HEK293T (cell line): ENCODE results near the gene UBA1.

Source experiments
- CTCF ChIA-PET: fragments of 350-600 bp; formaldehyde crosslinking; extraction: SDS; loops from one replicate; lab custom pipeline; 2021; ENCODE audit warnings: antibody characterized with exemption, inconsistent platforms; lab: Yijun Ruan, JAX
- POLR2A ChIA-PET: fragments of 350-600 bp; formaldehyde crosslinking; extraction: SDS; loops from one replicate; lab custom pipeline; 2020; ENCODE audit warnings: antibody characterized with exemption, inconsistent platforms; lab: Yijun Ruan, JAX
- DNase-seq: peaks from one replicate; pipeline ENCODE4 v3.0.0; 2012; ENCODE audit warnings: mixed read lengths; ENCODE audit errors: extremely low spot score
- ARNT ChIP-seq: fragments of 450-650 bp; IDR thresholded peaks from 2 replicates; pipeline ENCODE4 v1.6.1; 2017; ENCODE audit warnings: mild to moderate bottlenecking
- BHLHE40 ChIP-seq: fragments of 450-650 bp; IDR thresholded peaks from 2 replicates; pipeline ENCODE4 v1.6.1; 2016; ENCODE audit warnings: mild to moderate bottlenecking, moderate library complexity, borderline replicate concordance
- CTBP1 ChIP-seq: fragments of 450-650 bp; IDR thresholded peaks from 2 replicates; pipeline ENCODE4 v1.6.1; 2016; ENCODE audit warnings: borderline replicate concordance
- ELF4 ChIP-seq: fragments of 450-650 bp; IDR thresholded peaks from 2 replicates; pipeline ENCODE4 v1.6.1; 2017; ENCODE audit warnings: antibody characterized with exemption
- FOXA1 ChIP-seq: fragments of 450-650 bp; IDR thresholded peaks from 2 replicates; pipeline ENCODE4 v1.6.1; 2016; ENCODE audit warnings: mild to moderate bottlenecking
- FOXK2 ChIP-seq: fragments of 450-650 bp; IDR thresholded peaks from 2 replicates; pipeline ENCODE4 v1.6.1; 2016; ENCODE audit warnings: mild to moderate bottlenecking
- FOXM1 ChIP-seq: fragments of 450-650 bp; IDR thresholded peaks from 2 replicates; pipeline ENCODE4 v1.6.1; 2017; ENCODE audit warnings: mild to moderate bottlenecking, borderline replicate concordance
- HDGF ChIP-seq: fragments of 450-650 bp; IDR thresholded peaks from 2 replicates; pipeline ENCODE4 v1.6.1; 2017; ENCODE audit warnings: antibody characterized with exemption, borderline replicate concordance
- L3MBTL2 ChIP-seq: fragments of 450-650 bp; conservative IDR thresholded peaks from 2 replicates; pipeline ENCODE4 v1.6.1; 2016; ENCODE audit warnings: mild to moderate bottlenecking
- LEF1 ChIP-seq: fragments of 450-650 bp; IDR thresholded peaks from 2 replicates; pipeline ENCODE4 v1.6.1; 2017; ENCODE audit warnings: mild to moderate bottlenecking, borderline replicate concordance
- NFRKB ChIP-seq: fragments of 450-650 bp; IDR thresholded peaks from 2 replicates; pipeline ENCODE4 v1.6.1; 2016; ENCODE audit warnings: mild to moderate bottlenecking, moderate library complexity
- SP1 ChIP-seq: fragments of 450-650 bp; IDR thresholded peaks from 2 replicates; pipeline ENCODE4 v1.6.1; 2017
- SUZ12 ChIP-seq: fragments of 450-650 bp; IDR thresholded peaks from 2 replicates; pipeline ENCODE4 v1.6.1; 2016; ENCODE audit warnings: mild to moderate bottlenecking
- TARDBP ChIP-seq: fragments of 450-650 bp; IDR thresholded peaks from 2 replicates; pipeline ENCODE4 v1.6.1; 2016
- ZNF384 ChIP-seq: fragments of 450-650 bp; IDR thresholded peaks from 2 replicates; pipeline ENCODE4 v1.6.1; 2016
- TF ChIP-seq, protein P1 (sequence below): fragments of 450-650 bp; IDR thresholded peaks from 2 replicates; pipeline ENCODE4 v1.6.1; 2016

Gene UBA1

DNA sequence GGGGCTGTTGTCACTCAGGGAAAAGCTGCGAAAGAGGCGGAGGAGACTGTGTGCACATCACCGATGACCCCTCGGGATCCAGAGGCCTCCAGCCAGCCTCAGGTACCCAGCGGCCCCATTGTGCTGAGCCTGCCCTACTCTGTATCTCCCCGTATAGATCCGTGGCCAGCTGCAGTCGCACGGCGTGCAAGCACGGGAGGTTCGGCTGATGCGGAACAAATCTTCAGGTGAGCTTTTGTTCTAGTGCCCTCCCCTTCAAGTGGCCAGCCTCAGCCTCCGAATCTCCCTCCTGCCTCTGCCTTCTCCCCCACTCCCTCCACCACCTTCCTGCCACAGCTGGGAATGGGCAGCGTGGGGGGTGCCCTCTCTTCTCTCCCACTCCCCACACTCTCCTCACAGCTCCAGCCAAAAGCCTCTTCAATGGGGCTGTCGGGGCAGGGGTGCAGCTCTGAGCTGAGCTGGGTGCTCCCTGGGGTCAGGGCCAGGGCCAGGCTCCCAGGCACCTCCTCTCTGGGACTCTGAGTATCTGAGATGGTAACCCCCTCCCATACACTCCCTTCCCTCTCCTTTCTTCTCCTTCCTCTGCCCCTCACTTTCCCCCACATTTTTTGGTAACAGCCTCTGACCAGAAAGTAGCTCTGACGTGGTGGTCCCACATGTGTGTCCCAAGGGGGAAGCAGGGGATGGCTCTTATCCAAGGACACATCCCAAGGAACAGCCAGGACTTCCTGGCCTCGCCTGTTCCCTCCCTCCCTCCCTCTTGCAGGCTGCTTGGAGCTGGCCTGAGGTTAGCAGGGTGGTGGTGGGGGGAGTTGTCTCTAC lies 20.4 kb upstream of the UBA1 start:
- DNase-seq = no peak
- CTCF ChIA-PET = no interaction called here
- no peak for TF ChIP-seq FOXK2
- no peak for TF ChIP-seq FOXM1
- no peak for TF ChIP-seq LEF1
- TF ChIP-seq SUZ12 = no peak
- TF ChIP-seq L3MBTL2 = no peak
- TF ChIP-seq TARDBP = no peak
- POLR2A ChIA-PET = interaction anchor here (1.4 kb wide), 1 partner anchor 17 kb away, joined by 3 read pairs; no protein-coding TSS in a partner anchor

DNA sequence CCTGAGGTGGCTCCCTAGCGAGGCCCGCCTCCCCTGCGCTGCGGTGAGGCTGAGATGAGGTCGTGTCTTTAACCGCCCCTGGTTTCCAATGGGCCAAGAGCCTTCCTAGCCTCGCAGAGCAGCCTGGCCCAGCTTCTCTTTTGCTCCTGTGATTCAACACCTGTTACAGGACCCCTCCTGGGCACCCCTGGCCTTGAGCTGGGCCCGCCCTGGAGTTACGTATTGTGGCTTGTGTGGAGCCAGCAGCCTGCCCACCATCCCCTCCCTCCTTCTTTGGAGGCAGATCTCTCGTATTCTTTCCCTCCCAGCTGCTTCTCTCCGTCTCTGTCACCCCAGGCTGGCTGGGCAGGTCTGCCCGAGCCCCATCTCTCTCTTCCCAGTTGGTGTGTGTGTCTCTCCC lies 19.3 kb upstream of the UBA1 start:
- CTCF ChIA-PET = no interaction called here
- DNase-seq = no peak
- TF ChIP-seq FOXA1 (no peak), NFRKB (no peak), TARDBP (no peak), L3MBTL2 (no peak), FOXM1 (no peak)
- POLR2A ChIA-PET = no interaction called here

DNA sequence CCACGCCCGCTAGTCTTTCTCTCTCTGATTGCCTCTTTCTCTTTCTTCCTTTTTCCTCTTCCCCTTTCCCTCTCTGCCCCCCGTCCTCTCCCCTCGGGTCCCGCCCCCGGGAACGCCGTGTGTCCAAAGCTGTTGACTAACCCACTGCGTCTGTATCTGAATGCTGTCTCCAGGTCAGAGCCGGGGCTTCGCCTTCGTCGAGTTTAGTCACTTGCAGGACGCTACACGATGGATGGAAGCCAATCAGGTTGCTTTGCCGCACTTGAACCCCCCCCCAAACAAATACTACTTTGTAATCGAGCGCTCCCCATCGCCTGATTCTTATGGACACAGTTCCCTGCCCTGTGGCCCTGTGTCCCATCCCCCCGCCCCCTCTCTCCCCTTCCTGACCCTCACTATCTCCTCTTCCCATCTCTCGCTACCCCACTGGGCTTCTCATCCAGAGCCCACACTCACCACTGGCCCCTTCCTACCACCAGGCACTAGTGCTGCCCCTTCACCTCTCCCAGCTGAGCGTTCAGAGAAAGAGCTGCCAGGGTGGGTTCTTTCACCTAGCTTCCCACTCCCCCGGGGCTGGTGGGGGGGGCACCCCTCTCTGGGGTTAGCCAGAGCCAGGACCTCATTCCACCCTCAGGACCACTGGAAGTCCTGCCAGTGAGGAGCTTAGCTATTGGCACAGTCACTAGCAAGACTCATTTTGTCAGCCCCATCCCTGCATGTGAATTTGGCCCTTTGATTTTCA lies 18.6 kb upstream of the UBA1 start:
- TF ChIP-seq HDGF (no peak), NFRKB (no peak), ELF4 (no peak), CTBP1 (no peak), FOXM1 (no peak), L3MBTL2 (no peak), ARNT (no peak), BHLHE40 (no peak), ZNF384 (no peak), LEF1 (no peak)
- ChIA-PET POLR2A (no interaction called here), CTCF (no interaction called here)
- no peak for DNase-seq

DNA sequence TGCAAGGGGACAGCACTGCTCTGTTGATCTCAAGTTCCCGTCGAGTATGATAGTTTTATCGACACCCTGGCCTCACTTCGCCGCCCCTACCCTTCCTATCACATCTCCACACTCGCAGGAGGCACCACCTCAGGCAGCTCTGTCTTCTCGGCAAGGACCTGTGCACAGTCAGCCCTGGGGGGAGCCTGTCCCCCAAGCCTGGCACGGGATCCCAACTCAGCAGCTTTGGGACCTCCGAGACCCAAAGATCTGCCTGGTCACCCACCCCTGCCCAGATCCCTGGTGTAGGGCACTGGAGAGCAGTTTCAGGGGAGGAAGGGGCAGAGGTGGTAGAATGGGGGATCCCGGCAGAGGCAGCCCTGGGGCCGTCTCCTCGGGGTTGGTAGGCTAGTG lies 18.0 kb upstream of the UBA1 start:
- TF ChIP-seq FOXM1 (no peak), CTBP1 (no peak), HDGF (no peak), TARDBP (no peak), FOXA1 (no peak), NFRKB (no peak), BHLHE40 (no peak), LEF1 (no peak), FOXK2 (no peak), SUZ12 (no peak), SP1 (no peak)
- TF ChIP-seq, protein P1, sequence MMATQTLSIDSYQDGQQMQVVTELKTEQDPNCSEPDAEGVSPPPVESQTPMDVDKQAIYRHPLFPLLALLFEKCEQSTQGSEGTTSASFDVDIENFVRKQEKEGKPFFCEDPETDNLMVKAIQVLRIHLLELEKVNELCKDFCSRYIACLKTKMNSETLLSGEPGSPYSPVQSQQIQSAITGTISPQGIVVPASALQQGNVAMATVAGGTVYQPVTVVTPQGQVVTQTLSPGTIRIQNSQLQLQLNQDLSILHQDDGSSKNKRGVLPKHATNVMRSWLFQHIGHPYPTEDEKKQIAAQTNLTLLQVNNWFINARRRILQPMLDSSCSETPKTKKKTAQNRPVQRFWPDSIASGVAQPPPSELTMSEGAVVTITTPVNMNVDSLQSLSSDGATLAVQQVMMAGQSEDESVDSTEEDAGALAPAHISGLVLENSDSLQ = no peak
- DNase-seq = no peak
- POLR2A ChIA-PET = no interaction called here
- CTCF ChIA-PET = no interaction called here

DNA sequence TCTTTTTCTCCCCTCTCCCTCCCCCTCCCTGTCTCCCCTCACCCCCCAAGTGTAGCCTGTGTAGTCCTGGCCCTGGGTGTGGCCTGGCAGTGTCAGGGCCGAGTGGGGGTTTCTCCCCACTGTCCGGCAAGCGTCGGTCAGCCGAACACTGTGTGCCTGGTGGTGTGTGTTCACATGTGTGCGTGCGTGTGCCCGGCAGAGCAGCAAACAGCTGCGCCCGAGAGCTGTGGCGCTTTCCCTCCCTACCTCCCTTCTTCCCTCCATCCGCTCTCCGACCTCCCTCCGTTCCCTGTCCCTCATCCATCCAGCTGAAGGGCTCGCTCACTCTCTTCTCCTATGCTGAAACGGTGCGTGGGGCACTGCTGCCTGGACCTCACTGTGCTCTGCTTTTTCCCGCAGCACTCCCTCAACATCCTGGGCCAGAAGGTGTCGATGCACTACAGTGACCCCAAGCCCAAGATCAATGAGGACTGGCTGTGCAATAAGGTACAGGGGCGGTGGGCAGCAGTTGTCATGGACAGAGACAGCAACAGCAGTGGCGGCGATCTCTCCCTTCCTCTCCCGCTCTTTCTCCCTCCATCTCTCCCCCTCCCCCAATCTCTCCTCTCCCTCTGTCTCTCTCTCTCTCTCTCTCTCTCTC lies 17.4 kb upstream of the UBA1 start:
- no peak for DNase-seq
- ChIA-PET POLR2A (no interaction called here), CTCF (no interaction called here)
- no peak for TF ChIP-seq FOXK2
- TF ChIP-seq SUZ12 = no peak
- no peak for TF ChIP-seq L3MBTL2
- TF ChIP-seq FOXA1 = no peak
- no peak for TF ChIP-seq SP1
- no peak for TF ChIP-seq CTBP1
- TF ChIP-seq, protein P1 = no peak
- TF ChIP-seq ARNT = no peak
- TF ChIP-seq ZNF384 = no peak
- no peak for TF ChIP-seq LEF1
- no peak for TF ChIP-seq BHLHE40
- no peak for TF ChIP-seq FOXM1
- no peak for TF ChIP-seq TARDBP
- TF ChIP-seq ELF4 = no peak
- no peak for TF ChIP-seq NFRKB
- TF ChIP-seq HDGF = no peak

DNA sequence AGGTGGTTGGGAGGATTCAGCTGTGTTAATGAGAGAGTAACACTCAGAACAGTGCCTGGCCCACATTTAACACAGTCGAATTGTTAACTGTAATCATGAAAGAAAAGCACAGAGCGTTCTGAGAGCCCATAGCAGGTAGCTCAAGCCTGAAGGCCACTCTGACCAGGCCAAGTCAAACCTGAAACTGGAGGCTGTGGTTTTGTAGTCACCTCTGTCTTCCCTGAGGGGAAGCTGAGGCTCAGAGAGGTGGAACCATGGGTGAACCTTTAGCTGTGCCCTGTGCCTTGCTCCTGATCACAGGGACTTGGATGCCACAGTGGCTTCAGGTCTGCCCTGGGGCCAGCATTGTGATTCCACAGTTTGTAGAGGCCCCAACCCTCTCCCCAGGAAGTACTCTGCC lies 16.6 kb upstream of the UBA1 start:
- ChIA-PET POLR2A (no interaction called here), CTCF (no interaction called here)
- no peak for DNase-seq
- TF ChIP-seq L3MBTL2 = no peak
- TF ChIP-seq HDGF = no peak
- TF ChIP-seq FOXK2 = no peak
- TF ChIP-seq ZNF384 = no peak
- TF ChIP-seq ARNT = no peak
- TF ChIP-seq NFRKB = no peak
- TF ChIP-seq FOXA1 = no peak
- no peak for TF ChIP-seq CTBP1
- TF ChIP-seq ELF4 = no peak
- TF ChIP-seq, protein P1 = no peak
- no peak for TF ChIP-seq LEF1
- no peak for TF ChIP-seq BHLHE40
- TF ChIP-seq SUZ12 = no peak
- no peak for TF ChIP-seq SP1
